Natural killer cell treated with Interleukin-12 subunit alpha and Interleukin-12 subunit beta and Interleukin-15 and Interleukin-18, amount 100 ng/mL, for 72 hours (primary cell): Measurements from ENCODE around the gene PBX1. TPM values are rescaled to one million over a fixed set of nuclear protein-coding genes. Genes with fewer than 3 reads are reported as not detected.

Experiments
- ATAC-seq, 2 donors: fragments of 150-1000 bp; cut with Tn5 transposase in 1 of 2; sonication (Bioruptor Pico), chemical (Tn5 transposase) in 1 of 2; 2 replicates each; pipeline ENCODE4 v1.10.0; 2021
- DNase-seq: peaks from one replicate; pipeline ENCODE4 v3.0.0; 2022; ENCODE audit warnings: low spot score
- H3K27ac Mint-ChIP-seq, 2 donors: 1 replicate in 1 of 2; 2 replicates in 1 of 2; pipeline ENCODE4 v1.8.0; 2022; ENCODE audit warnings: mixed read lengths in 2 of 2, mild to moderate bottlenecking in 1 of 2, moderate library complexity in 1 of 2
- H3K27me3 Mint-ChIP-seq, 2 donors: 1 replicate in 1 of 2; 2 replicates in 1 of 2; pipeline ENCODE4 v1.8.0; 2022; ENCODE audit warnings: mixed read lengths in 2 of 2
- H3K36me3 Mint-ChIP-seq: one replicate; pipeline ENCODE4 v1.8.0; 2022; ENCODE audit warnings: mixed read lengths
- H3K4me1 Mint-ChIP-seq, 2 donors: 1 replicate in 1 of 2; 2 replicates in 1 of 2; pipeline ENCODE4 v1.8.0; 2022; ENCODE audit warnings: low read depth in 2 of 2, mixed read lengths in 2 of 2, mild to moderate bottlenecking in 1 of 2
- H3K4me3 Mint-ChIP-seq: one replicate; pipeline ENCODE4 v1.8.0; 2022; ENCODE audit warnings: mixed read lengths
- H3K9me3 Mint-ChIP-seq: 2 replicates; pipeline ENCODE4 v1.8.0; 2022; ENCODE audit warnings: mixed read lengths
- total RNA-seq, 2 donors: library from RNA; stranded (reverse); gene quantifications; one replicate each; pipeline ENCODE4 v1.2.3, GENCODE V29; 2022

PBX1 gene
- total RNA-seq, 2 donors from 2014 or later = 0.53 TPM; not detected in 1

DNA sequence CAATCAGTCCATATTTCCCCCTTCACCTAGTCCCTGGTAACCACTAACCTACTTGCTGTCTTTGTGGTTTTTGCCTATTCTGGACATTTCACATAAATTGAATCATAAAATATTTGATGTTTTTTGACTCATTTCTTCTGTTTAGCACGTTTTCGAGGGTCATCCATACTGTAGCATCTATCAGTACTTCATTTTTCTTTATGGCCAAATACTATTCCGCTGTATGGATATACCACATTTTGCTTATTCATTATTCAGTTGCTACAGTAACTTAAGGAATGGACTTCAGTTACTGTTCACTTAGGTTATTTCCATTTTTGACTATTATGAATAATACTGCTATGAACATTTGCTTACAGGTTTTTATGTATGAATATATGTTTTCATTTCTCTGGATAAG lies 12.3 kb downstream of the PBX1 start:
- Mint-ChIP-seq H3K27ac (no peak overlapping the region), H3K4me1 (no peaks in the 10 kb centered on the region), H3K27me3 (peaks cover 12 to 20% of the 10 kb centered on the region in 2 donors), H3K36me3 (no peaks in the 10 kb centered on the region), H3K4me3 (no peak overlapping the region), H3K9me3 (no peaks in the 10 kb centered on the region)
- no peak for ATAC-seq
- no peak for DNase-seq

DNA sequence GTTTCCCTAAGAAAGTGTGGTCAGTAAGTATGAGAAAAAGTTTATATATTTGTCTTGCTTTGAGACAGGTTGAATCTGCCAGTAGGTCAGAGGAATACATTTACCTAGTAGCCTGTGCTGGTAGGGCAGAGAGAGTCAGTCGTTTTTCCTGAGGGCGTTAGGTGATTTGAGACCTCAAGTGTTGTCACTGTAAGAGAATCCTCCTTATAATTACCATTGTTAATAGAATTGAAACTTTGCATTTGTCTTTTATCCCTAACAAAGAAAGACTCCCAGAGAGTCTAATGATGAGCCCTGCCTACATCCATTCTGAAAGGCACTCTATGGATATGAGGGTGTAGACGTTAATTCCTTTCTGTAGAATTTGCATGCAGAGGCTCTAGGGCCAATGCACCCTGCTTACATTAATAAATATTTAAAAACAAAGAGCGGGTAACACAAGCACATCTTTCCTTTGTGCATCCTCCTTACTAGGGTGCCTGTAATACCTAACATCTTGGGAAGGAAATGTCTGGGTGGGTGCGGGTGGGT lies 16.4 kb downstream of the PBX1 start:
- H3K27ac Mint-ChIP-seq = no peak overlapping the region
- no peaks in the 10 kb centered on the region for H3K4me1 Mint-ChIP-seq
- peaks cover 0 to 15% of the 10 kb centered on the region in 2 donors for H3K27me3 Mint-ChIP-seq
- DNase-seq (no peak), ATAC-seq (no peak)
- no peak overlapping the region for H3K4me3 Mint-ChIP-seq
- no peaks in the 10 kb centered on the region for H3K36me3 Mint-ChIP-seq
- no peaks in the 10 kb centered on the region for H3K9me3 Mint-ChIP-seq

DNA sequence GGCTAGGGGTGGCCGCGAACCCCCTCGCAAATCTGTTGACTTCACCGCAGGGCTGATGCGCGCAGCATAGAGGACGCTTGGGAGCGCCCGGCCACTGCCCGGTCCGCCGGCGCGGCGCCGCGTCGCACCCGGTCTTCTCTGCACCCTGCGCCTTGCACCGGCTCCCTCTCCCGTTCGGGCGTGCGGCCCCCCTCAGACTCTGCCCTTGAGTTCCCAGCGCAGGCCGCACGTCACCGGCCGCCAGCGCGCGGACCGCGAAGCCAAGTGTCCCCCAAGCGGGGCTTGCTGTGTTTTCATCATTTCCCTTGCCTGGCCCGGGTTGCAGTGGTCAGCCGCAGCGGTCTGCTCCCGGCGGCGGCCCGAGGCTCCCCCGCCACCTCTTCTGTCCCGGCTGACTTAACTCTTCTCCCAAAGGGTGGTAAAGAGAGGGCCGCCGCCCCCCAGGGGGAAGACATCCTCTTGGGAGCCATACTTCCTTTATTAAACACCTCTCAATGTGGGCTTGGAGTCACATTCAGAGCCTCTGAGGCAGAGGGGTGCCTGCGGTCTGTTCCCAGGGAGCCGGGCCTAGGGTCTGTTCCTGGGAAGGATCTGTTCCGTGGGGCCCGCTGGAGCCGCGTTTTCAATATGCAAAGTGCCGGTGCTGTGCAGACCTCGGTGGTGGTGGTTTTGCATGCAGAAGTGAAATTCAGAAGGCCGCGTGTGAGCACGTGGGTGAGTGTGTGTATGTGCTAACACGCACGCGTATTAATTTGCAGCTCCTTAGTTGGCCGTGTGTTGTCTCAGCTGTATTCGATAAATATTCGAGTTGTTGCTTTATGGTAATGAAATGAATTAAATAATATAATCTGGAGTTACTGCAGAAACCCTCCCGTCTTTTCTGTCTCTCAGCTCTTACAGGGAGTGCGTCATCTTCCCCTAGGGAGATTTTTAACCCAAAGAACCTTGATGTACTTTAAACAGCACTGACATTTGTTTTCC lies 17.6 kb downstream of the PBX1 start:
- Mint-ChIP-seq H3K4me3 (no peak overlapping the region), H3K27me3 (peaks cover 0 to 14% of the 10 kb centered on the region in 2 donors)
- DNase-seq = no peak

DNA sequence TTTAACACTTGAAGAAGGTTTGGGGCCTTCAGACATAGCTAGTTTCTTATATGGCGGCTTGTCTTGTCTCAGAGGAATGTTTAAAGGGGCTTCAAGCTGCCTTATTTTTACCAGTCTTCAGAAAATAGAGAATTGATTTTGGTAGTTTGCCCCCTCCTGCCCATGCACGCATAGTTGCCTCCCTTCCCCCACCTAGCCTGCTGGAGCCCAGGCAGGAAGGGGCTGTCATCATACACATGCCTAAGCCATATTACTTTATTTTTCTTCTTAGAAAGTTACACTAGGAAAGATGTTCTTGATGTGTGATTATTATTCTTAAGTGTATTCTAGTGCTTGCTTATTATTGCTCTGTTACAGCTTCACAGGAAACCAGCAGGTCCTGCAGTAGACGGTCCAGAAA lies 18.3 kb downstream of the PBX1 start:
- H3K4me1 Mint-ChIP-seq = no peaks in the 10 kb centered on the region
- no peak for ATAC-seq
- no peak overlapping the region for H3K27ac Mint-ChIP-seq
- no peak for DNase-seq
- H3K36me3 Mint-ChIP-seq = no peaks in the 10 kb centered on the region
- no peaks in the 10 kb centered on the region for H3K9me3 Mint-ChIP-seq
- no peak overlapping the region for H3K4me3 Mint-ChIP-seq
- peaks cover 0 to 11% of the 10 kb centered on the region in 2 donors for H3K27me3 Mint-ChIP-seq

More for the DNA sequence above, 17.6 kb downstream of the PBX1 start:
- H3K36me3 Mint-ChIP-seq = no peaks in the 10 kb centered on the region
- no peak overlapping the region for H3K27ac Mint-ChIP-seq
- H3K9me3 Mint-ChIP-seq = no peaks in the 10 kb centered on the region
- no peaks in the 10 kb centered on the region for H3K4me1 Mint-ChIP-seq
- ATAC-seq = peak in 1 of 2 donors; percentile 32

DNA sequence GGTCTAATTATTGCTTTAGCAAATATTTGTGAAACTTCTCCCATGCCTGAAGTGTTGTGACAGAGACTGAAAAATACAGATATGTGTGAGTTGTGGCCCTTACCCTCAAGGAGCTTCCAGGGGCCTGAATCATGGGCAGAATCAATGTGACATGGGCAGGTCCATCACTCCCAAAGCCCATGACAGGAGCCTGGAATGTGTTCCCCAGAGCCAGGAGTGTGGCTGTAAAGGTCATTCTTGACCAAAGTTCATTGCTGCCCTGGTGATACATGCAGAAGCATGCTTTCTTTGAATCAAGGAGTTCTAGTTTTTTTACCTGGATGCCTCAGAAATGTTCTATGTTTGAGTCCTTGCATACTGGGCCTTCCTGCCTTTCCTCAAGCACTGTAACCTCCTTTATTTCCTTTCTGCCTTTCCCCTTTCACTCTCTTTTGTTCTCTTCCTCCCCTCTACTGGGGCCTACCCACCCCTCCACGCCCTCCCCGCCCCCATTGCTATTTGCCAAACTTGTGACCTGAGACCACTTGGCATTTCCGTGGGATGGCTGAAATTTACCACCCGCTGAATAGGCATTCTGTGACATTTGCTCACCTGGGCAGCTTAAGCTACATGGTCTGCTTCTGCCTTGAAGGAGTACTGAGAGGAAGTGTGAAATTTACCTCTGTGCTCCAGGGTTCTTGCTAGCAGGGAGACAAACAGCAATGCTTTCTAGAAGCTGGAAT lies 19.7 kb downstream of the PBX1 start:
- no peaks in the 10 kb centered on the region for H3K9me3 Mint-ChIP-seq
- ATAC-seq (no peak), DNase-seq (no peak)
- no peak overlapping the region for H3K4me3 Mint-ChIP-seq
- peaks cover 0 to 7% of the 10 kb centered on the region in 2 donors for H3K27me3 Mint-ChIP-seq
- H3K4me1 Mint-ChIP-seq = no peaks in the 10 kb centered on the region
- no peak overlapping the region for H3K27ac Mint-ChIP-seq
- no peaks in the 10 kb centered on the region for H3K36me3 Mint-ChIP-seq

DNA sequence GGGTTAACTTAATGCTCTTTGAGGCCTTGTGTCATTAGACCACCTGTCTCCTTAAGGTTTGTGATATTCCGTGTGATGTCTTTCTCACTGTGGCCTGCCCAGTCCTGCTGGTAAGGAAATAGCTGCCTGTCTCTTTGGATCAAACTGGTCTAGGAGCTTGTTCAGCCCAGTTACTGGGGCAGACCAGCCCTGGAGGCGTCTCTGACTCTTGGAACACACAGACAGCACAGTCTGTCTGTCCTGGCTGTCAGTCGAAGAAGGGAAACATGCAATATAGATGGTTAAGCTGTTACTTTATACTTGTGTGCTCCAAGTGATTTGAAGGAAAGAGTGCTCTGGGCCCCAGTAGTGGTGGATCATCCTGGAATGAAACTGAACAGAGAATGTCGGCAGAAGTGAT lies 20.4 kb downstream of the PBX1 start:
- H3K27me3 Mint-ChIP-seq = peaks cover 4 to 6% of the 10 kb centered on the region in 2 donors
- H3K27ac Mint-ChIP-seq = no peak overlapping the region
- no peaks in the 10 kb centered on the region for H3K9me3 Mint-ChIP-seq
- H3K4me3 Mint-ChIP-seq = no peak overlapping the region
- ATAC-seq (no peak), DNase-seq (no peak)
- no peaks in the 10 kb centered on the region for H3K4me1 Mint-ChIP-seq
- no peaks in the 10 kb centered on the region for H3K36me3 Mint-ChIP-seq

DNA sequence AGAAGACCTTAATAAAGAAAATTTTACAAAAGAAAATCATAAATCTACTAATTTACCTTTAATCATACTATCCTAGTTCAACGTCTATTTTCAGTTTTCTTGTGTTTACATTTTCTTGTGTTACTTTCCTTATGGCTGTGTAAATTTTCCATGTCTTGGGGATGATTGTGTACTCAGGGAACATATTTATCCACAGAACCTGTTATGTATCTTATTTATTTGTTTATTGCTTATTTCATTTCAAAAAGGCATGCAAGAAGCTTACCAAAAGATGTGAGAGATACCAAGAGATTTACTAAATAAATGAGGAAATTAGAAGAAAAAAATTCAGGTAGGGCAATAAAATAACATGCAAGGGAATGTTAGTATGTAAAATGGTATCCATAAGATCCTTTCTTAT lies 22.8 kb downstream of the PBX1 start:
- Mint-ChIP-seq H3K27me3 (peaks cover 14 to 22% of the 10 kb centered on the region in 2 donors), H3K4me3 (no peak overlapping the region), H3K27ac (no peak overlapping the region), H3K4me1 (no peaks in the 10 kb centered on the region), H3K9me3 (no peaks in the 10 kb centered on the region), H3K36me3 (no peaks in the 10 kb centered on the region)
- DNase-seq = no peak
- no peak for ATAC-seq

DNA sequence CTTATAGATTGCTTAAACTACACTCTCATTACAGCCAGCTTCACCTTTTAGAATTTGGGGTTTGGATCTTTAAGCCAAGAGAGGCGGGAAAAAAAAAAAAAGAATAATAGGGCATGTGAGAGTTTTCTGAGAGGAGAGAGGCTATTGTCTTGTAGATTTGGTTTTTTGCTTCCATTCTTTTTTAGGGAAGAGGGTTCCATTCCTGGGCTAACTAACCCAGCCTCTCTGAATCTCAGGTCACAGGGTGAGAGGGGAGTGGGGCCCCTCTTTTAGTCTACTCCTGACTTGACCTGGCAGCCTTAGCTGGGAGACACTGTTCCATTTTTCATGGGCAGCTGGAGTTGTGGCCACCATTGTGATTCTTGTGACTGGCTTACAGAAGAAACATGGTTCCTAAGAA lies 24.2 kb downstream of the PBX1 start:
- no peaks in the 10 kb centered on the region for H3K36me3 Mint-ChIP-seq
- no peaks in the 10 kb centered on the region for H3K4me1 Mint-ChIP-seq
- H3K27ac Mint-ChIP-seq = no peak overlapping the region
- no peak overlapping the region for H3K4me3 Mint-ChIP-seq
- ATAC-seq = no peak
- peaks cover 26 to 35% of the 10 kb centered on the region in 2 donors for H3K27me3 Mint-ChIP-seq
- no peak for DNase-seq
- H3K9me3 Mint-ChIP-seq = no peaks in the 10 kb centered on the region

DNA sequence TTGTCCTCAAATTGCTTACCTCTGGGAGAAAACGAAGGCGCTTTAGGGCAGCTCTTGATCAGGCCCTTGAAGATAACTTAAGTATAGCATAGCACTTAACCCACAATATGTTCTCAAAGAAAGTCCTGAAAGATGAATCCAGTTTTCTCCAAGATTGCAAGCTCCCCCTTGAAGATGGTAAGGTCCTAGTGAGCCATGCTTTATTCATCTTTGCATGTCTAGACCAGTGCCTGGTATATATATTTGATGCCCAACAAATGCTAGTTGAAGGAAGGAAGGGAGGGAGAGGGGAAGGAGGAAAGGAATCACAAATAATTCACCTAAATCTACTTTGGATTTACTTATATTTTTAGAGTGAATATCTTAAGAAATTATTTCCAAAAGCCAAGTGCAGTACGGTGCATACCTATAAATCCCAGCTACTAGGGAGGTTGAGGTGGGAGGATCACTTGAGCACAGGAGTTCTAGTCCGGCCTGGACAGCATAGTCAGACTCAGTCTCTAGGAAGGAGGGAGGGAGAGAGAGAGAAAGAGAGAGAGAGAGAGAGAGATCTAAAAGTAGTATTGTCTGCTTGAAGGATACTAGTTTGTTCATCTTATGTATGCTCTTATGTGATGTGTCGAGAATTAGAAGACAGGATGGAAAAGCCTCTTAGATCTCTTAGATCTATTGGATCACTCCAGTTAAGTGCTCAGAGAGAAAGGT lies 25.0 kb downstream of the PBX1 start:
- DNase-seq = no peak
- Mint-ChIP-seq H3K27me3 (peaks cover 27 to 37% of the 10 kb centered on the region in 2 donors), H3K36me3 (no peaks in the 10 kb centered on the region), H3K4me3 (no peak overlapping the region), H3K4me1 (no peaks in the 10 kb centered on the region), H3K9me3 (no peaks in the 10 kb centered on the region), H3K27ac (no peak overlapping the region)
- ATAC-seq = no peak

DNA sequence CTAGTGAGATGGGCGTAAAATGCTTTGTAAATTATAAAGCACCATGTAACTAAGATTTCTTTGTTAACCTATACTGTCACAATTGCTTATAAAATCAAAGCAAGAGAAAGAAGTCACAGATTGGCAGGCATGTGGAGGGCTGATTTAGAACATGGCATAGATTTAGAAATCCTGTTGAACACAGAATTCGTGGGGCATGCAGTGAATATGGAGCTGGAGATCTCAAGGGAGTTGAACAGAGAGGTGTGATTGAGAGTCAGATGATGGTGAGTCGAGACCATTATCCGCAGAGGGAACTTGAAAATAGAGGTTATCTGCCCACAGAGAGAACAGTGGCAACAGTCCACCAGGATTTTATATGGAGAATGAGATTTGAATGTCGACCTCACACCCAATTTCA lies 27.6 kb downstream of the PBX1 start:
- no peaks in the 10 kb centered on the region for H3K36me3 Mint-ChIP-seq
- H3K4me1 Mint-ChIP-seq = no peaks in the 10 kb centered on the region
- peaks cover 40 to 52% of the 10 kb centered on the region in 2 donors for H3K27me3 Mint-ChIP-seq
- no peak for ATAC-seq
- no peak for DNase-seq
- no peaks in the 10 kb centered on the region for H3K9me3 Mint-ChIP-seq
- H3K4me3 Mint-ChIP-seq = no peak overlapping the region
- H3K27ac Mint-ChIP-seq = no peak overlapping the region

DNA sequence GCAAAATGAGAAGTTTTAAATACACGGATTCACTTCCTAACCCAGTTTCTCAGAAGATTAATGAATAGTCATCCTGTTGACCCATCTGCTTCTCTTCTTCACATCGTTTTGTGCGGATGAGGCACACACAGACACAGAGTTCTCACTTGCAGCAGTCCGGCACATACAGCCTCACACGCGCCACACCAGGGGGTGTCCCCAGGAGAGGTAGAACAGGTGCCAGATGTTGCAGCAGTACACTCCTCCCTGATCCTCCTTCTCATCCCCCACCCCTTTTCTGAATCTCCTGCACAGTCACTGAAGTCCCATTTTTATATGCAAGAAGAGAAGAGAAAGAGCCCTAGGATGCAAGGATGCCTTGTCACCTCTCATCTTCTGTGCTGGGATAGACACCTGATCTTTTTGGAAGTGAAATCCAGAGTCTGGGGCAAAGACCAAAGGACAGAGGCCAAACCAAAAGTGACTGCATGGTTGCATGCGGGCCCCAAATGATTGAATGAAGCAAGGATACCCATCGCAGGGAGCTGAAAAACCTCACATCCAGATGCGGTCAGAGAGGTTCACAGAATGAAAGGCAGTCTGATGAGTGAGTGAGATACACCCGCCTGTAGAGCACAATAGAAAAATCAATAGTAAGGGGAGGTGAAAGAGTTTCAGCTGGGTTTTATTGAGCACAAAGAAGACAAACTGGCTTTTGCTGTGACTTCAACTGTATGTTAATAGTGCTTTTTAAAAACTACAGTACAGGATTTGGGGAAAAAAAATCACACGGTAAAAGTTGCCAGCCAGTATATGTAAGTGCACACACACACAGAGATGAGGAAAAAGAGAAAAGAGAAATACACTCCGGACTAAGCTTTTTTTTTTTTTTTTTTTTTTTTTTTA lies 28.9 kb downstream of the PBX1 start:
- DNase-seq (no peak), ATAC-seq (no peak)
- H3K4me1 Mint-ChIP-seq = no peaks in the 10 kb centered on the region
- no peak overlapping the region for H3K4me3 Mint-ChIP-seq
- no peaks in the 10 kb centered on the region for H3K36me3 Mint-ChIP-seq
- H3K9me3 Mint-ChIP-seq = no peaks in the 10 kb centered on the region
- H3K27me3 Mint-ChIP-seq = peaks cover 43 to 61% of the 10 kb centered on the region in 2 donors
- no peak overlapping the region for H3K27ac Mint-ChIP-seq

DNA sequence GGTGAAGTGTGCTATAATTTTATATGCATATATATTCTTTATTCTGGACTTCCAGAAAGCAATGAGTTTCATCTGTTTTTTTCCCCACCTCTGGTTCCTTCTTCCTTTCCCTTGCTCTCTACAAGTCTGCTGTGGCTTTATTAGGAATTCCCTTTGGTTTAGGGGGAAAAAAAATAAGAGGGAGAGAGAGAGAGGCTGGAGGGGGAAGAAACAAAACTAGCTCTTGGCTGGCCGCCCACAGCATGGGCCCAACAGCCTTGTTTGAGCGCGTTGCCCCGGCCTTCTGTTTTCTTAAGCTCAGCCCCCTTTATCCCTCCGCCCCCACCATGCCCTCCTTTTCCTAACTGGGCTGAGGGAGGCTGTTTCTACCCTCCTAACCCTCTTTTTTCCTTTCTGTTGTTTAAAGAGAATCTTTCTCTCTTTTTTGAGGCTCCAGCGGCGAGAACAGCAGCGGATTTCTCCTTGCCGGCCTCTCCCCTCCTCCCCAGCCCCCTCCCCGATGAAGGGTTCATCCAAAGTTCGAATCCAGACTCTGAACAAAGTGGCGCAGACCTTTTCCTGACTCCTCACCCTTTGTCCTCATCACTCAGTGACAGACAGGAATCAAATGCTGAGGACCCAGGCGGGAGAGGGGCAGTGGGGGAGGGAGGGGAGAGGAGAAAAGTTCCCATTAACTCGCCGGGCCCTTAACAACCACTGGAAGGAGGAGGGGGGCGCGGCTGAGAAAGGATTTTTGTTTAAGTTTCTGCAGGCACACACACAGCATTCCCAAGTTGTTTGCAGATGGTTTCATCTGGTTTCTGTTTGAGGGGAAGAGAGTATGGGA lies 29.7 kb downstream of the PBX1 start:
- H3K36me3 Mint-ChIP-seq = no peaks in the 10 kb centered on the region
- ATAC-seq (no peak), DNase-seq (no peak)
- no peak overlapping the region for H3K27ac Mint-ChIP-seq
- peaks cover 43 to 62% of the 10 kb centered on the region in 2 donors for H3K27me3 Mint-ChIP-seq
- no peaks in the 10 kb centered on the region for H3K4me1 Mint-ChIP-seq
- H3K9me3 Mint-ChIP-seq = no peaks in the 10 kb centered on the region
- no peak overlapping the region for H3K4me3 Mint-ChIP-seq
